AG04450 (cell line): ENCODE measurements around the gene CENPO. TPM values are rescaled to one million over a fixed set of nuclear protein-coding genes. Genes with fewer than 3 reads are reported as not detected.

Experiments
- CTCF ChIA-PET: fragments of 300-600, 350-600 bp; formaldehyde crosslinking; extraction: SDS; loops from one replicate; lab custom pipeline; 2022; ENCODE audit warnings: antibody characterized with exemption, inconsistent platforms; lab: Charles Lee
- POLR2A ChIA-PET: fragments of 350-600 bp; formaldehyde crosslinking; extraction: SDS; loops from one replicate; lab custom pipeline; 2021; ENCODE audit warnings: antibody characterized with exemption, inconsistent platforms; lab: Yijun Ruan, JAX
- DNase-seq: peaks from one replicate; pipeline ENCODE4 v3.0.0-alpha.2; 2011; ENCODE audit warnings: low read depth, low spot score
- H3K27ac ChIP-seq: one replicate; pipeline ENCODE4 v1.5.1; 2012; ENCODE audit warnings: low read depth, low read length, control low read depth
- H3K27me3 ChIP-seq: one replicate; pipeline ENCODE4 v1.6.0; 2012; ENCODE audit warnings: low read length; ENCODE audit not compliant: control insufficient read depth, insufficient read depth
- H3K4me3 ChIP-seq: 2 replicates; pipeline ENCODE4 v1.5.1; 2011; ENCODE audit warnings: mild to moderate bottlenecking, low read depth, low read length, control low read depth
- H3K9me3 ChIP-seq: 2 replicates; pipeline ENCODE4 v1.5.1; 2012; ENCODE audit warnings: low read length; ENCODE audit not compliant: control insufficient read depth, insufficient read depth
- CTCF ChIP-seq: IDR thresholded peaks from 2 replicates; pipeline ENCODE4 v1.5.1; 2011; ENCODE audit warnings: low read depth, low read length, control low read depth, inconsistent platforms
- polyA plus RNA-seq: library from polyadenylated mRNA; depleted of rRNA; stranded (reverse); fragments of >200 nt; gene quantifications from 2 replicates; pipeline ENCODE4 v1.2.3, GENCODE V29; 2011; rRNA removed

CENPO gene
- polyA plus RNA-seq, 1 experiment, result 15.7 TPM

- ChIA-PET CTCF (no interaction called here), POLR2A (no interaction called here)
- H3K27ac ChIP-seq, result no peak overlapping the region
- H3K9me3 ChIP-seq, result no peaks in the 10 kb centered on the region
- no peaks in the 10 kb centered on the region for H3K27me3 ChIP-seq
- no peak for DNase-seq
- TF ChIP-seq CTCF, result no peak
- no peak overlapping the region for H3K4me3 ChIP-seq
Measured at GRCh38 chr2:24866946-24867345, 73.7 kb downstream of the CENPO start.

GRCh38 chr2:24870440-24870839 is 77.2 kb downstream of the CENPO start:
- Histone ChIP-seq H3K9me3 (no peaks in the 10 kb centered on the region), H3K27ac (no peak overlapping the region), H3K27me3 (no peaks in the 10 kb centered on the region), H3K4me3 (no peak overlapping the region)
- no peak for DNase-seq
- no peak for TF ChIP-seq CTCF
- ChIA-PET POLR2A (interaction anchor here (0.5 kb wide), 1 partner anchor 23 kb away, joined by 7 read pairs; no protein-coding TSS in a partner anchor), CTCF (no interaction called here)

GRCh38 chr2:24870891-24871705 is 77.9 kb downstream of the CENPO start:
- CTCF ChIA-PET, result no interaction called here
- H3K27ac ChIP-seq, result no peak overlapping the region
- no peaks in the 10 kb centered on the region for H3K9me3 ChIP-seq
- H3K4me3 ChIP-seq, result no peak overlapping the region
- no peaks in the 10 kb centered on the region for H3K27me3 ChIP-seq
- POLR2A ChIA-PET, result interaction anchor here (0.5 kb wide), 1 partner anchor 22 kb away, joined by 7 read pairs; no protein-coding TSS in a partner anchor
- no peak for DNase-seq
- no peak for TF ChIP-seq CTCF

GRCh38 chr2:24871852-24872333 is 78.7 kb downstream of the CENPO start:
- CTCF ChIA-PET, result no interaction called here
- TF ChIP-seq CTCF, result no peak
- no peaks in the 10 kb centered on the region for H3K27me3 ChIP-seq
- H3K27ac ChIP-seq, result no peak overlapping the region
- no peaks in the 10 kb centered on the region for H3K9me3 ChIP-seq
- no peak for DNase-seq
- no peak overlapping the region for H3K4me3 ChIP-seq
- POLR2A ChIA-PET, result no interaction called here

Other genes starting within 250 kb of the CENPO start
- 42.5 and 51.5 TPM in 2 replicates for gene PTRHD1, start within 50 bp of the CENPO start, polyA plus RNA-seq
- 29.6 and 41.1 TPM in 2 replicates for gene ADCY3, start 126.8 kb downstream of the CENPO start, polyA plus RNA-seq
- gene DNAJC27, start 178.5 kb downstream of the CENPO start, polyA plus RNA-seq, result 3.5 and 4.1 TPM in 2 replicates
- gene EFR3B, start 248.7 kb downstream of the CENPO start, polyA plus RNA-seq, result 0.09 and 0.14 TPM in 2 replicates